ENCODE data around the gene IQSEC1. TPM values are rescaled to one million over a fixed set of nuclear protein-coding genes. Genes with fewer than 3 reads are reported as not detected.

Gene IQSEC1
- total and polyA plus RNA-seq, 2 of the 8 experiments (the other 6 are each of a cell fraction or from before 2014, with no cell fraction given), result 6.8 to 28.8 TPM

- ChIA-PET POLR2A (ENCODE audit: partially characterized antibody) (interaction anchor here (1.4 kb wide), 1 partner anchor 58 kb away, joined by 7 read pairs; the partner anchor contains the start of gene RPL32), CTCF (ENCODE audit: partially characterized antibody) (interaction anchor here (0.6 to 7.6 kb wide), 10 partner anchors 8 to 124 kb away, joined by 3 to 45 read pairs (median 4); no protein-coding TSS in a partner anchor)
- no peak overlapping the region for H3K27ac ChIP-seq (ENCODE audit: low read depth, low read length)
- TF ChIP-seq TEAD4 (IDR thresholded peaks at IDR 0.05; ENCODE audit: low read depth, low read length) (no peak), BCL11A (IDR thresholded peaks at IDR 0.05; ENCODE audit: low read depth in 2 of 2, low read length in 2 of 2) (no peak), CTBP2 (IDR thresholded peaks at IDR 0.05; ENCODE audit: borderline replicate concordance, insufficient read depth, insufficient read length, low read length) (no peak), BRCA1 (IDR thresholded peaks at IDR 0.05; ENCODE audit: low read depth, low read length) (no peak), CEBPB (IDR thresholded peaks at IDR 0.05; ENCODE audit: low read depth, low read length) (no peak), SIX5 (IDR thresholded peaks at IDR 0.05; ENCODE audit: low read depth, low read length) (no peak), JUN (IDR thresholded peaks at IDR 0.05; ENCODE audit: low read depth, low read length) (no peak), ATF3 (IDR thresholded peaks at IDR 0.05; ENCODE audit: insufficient read depth, low read depth, low read length) (no peak), KDM4A (IDR thresholded peaks at IDR 0.05; ENCODE audit: low read depth, low read length, severe bottlenecking) (no peak), KDM5A (IDR thresholded peaks at IDR 0.05; ENCODE audit: low read length) (no peak)
Observed at GRCh38 chr3:12898965-12899755, 174.1 kb downstream of the IQSEC1 start.

More at GRCh38 chr3:12898965-12899755, 174.1 kb downstream of the IQSEC1 start:
- Histone ChIP-seq H3K23ac (ENCODE audit: insufficient read length) (no peak overlapping the region), H2BK15ac (ENCODE audit: low read length) (no peak overlapping the region), H3K79me1 (ENCODE audit: low read depth, low read length) (no peaks in the 10 kb centered on the region; the same call in 1 of the 2 replicates), H3K14ac (ENCODE audit: insufficient read length) (no peak overlapping the region), H2BK12ac (ENCODE audit: low read depth, low read length) (no peak overlapping the region), H4K5ac (ENCODE audit: insufficient read length, low read depth, low read length) (no peak overlapping the region), H3K9me3 (ENCODE audit: insufficient read depth in 2 of 2, low read depth in 1 of 2, low read length in 1 of 2) (no peaks in the 10 kb centered on the region), H3K27me3 (replicated peaks in 1 of 4; ENCODE audit: control insufficient read depth in 3 of 4, extremely low read depth in 1 of 4, insufficient read depth in 3 of 4, low read length in 3 of 4) (no peaks in the 10 kb centered on the region; a peak in 2 of 7 replicates), H3K4me3 (ENCODE audit: extremely low read depth in 1 of 4, insufficient read depth in 2 of 4, low read depth in 3 of 4, low read length in 4 of 4) (no peak overlapping the region), H3K56ac (replicated peaks; ENCODE audit: insufficient read length, low read depth, low read length) (no peak overlapping the region), H4K91ac (replicated peaks; ENCODE audit: insufficient read length, low read length) (no peak overlapping the region), H3K4ac (replicated peaks; ENCODE audit: insufficient read length, low read depth, low read length) (no peak overlapping the region), H3K9ac (replicated peaks in 1 of 4; ENCODE audit: extremely low read depth in 1 of 4, low read depth in 3 of 4, low read length in 3 of 4) (no peak overlapping the region), H3K4me1 (replicated peaks in 1 of 4; ENCODE audit: control insufficient read depth in 3 of 4, insufficient read depth in 4 of 4, low read length in 3 of 4) (no peaks in the 10 kb centered on the region; a peak in 1 of 7 replicates), H3K23me2 (ENCODE audit: low read depth, low read length) (peaks cover 1% of the 10 kb centered on the region; the same call in 1 of the 2 replicates), H2AK5ac (ENCODE audit: low read depth, low read length) (no peak overlapping the region), H3K4me2 (ENCODE audit: insufficient read depth in 1 of 2, low read depth in 2 of 2, low read length in 2 of 2) (no peak overlapping the region), H4K8ac (ENCODE audit: extremely low read depth, insufficient read depth, low read length) (no peak overlapping the region), H4K20me1 (replicated peaks in 1 of 2; ENCODE audit: control insufficient read depth in 1 of 2, insufficient read depth in 2 of 2, low read length in 2 of 2) (peaks cover 2 to 5% of the 10 kb centered on the region in 2 experiments), H2AFZ (ENCODE audit: low read length) (no peak overlapping the region), H3K18ac (ENCODE audit: extremely low read depth, low read length) (no peak overlapping the region; the same call in 1 of the 2 replicates), H3K79me2 (ENCODE audit: control insufficient read depth in 1 of 2, insufficient read depth in 2 of 2, low read length in 2 of 2) (no peaks in the 10 kb centered on the region), H3K36me3 (ENCODE audit: control insufficient read depth in 2 of 4, insufficient read depth in 4 of 4, low read length in 3 of 4) (peaks cover 0 to 8% (median 0%) of the 10 kb centered on the region in 4 experiments; a peak in 3 of 8 replicates), H2BK20ac (ENCODE audit: low read length) (no peak overlapping the region), H2BK5ac (ENCODE audit: low read depth, low read length) (no peak overlapping the region), H2BK120ac (replicated peaks; ENCODE audit: low read depth, low read length) (no peak overlapping the region)
- no peak for DNase-seq (ENCODE audit: low read depth in 1 of 2, low spot score in 2 of 2)
- no peak for FAIRE-seq
- WGBS, 2 experiments (ENCODE audit: extremely low coverage in 1 of 2, insufficient coverage in 1 of 2, insufficient read length in 1 of 2, insufficient replicate concordance in 2 of 2, low coverage in 1 of 2, low lambda C conversion rate in 2 of 2, missing lambda C conversion rate in 1 of 2), result 94% methylated on average over 36 of the region's 40 CpGs; no CpG with 5 or more reads in 1 of the 2 experiments
